GM21619 (cell line): ENCODE measurements around the gene RIIAD1.

Experiments used
- ATAC-seq: cut with Tn5 transposase; IDR thresholded peaks from one replicate; pipeline ENCODE4 v1.9.1; 2021; ENCODE audit not compliant: unreplicated experiment

Gene RIIAD1

GRCh38 chr1:151710187-151710840 lies 11.0 kb upstream of the RIIAD1 start:
- no peak for ATAC-seq

GRCh38 chr1:151711044-151711800 lies 10.1 kb upstream of the RIIAD1 start:
- ATAC-seq: no peak

- no peak for ATAC-seq
Observed at GRCh38 chr1:151711951-151712350, 9.4 kb upstream of the RIIAD1 start.

- no peak for ATAC-seq
Observed at GRCh38 chr1:151713044-151713443, 8.3 kb upstream of the RIIAD1 start.

GRCh38 chr1:151713874-151714273 lies 7.4 kb upstream of the RIIAD1 start:
- ATAC-seq: no peak

GRCh38 chr1:151714820-151715725 lies 6.2 kb upstream of the RIIAD1 start:
- no peak for ATAC-seq

- ATAC-seq: no peak
Observed at GRCh38 chr1:151715726-151716404, 5.5 kb upstream of the RIIAD1 start.

GRCh38 chr1:151716405-151716762 lies 4.9 kb upstream of the RIIAD1 start:
- no peak for ATAC-seq

- ATAC-seq: no peak
Observed at GRCh38 chr1:151716771-151717631, 4.3 kb upstream of the RIIAD1 start, which contains the start of gene CELF3. CELF3 (minus strand) TSS chr1:151716803; CDS start chr1:151716020, 783 bp downstream.

GRCh38 chr1:151718011-151718431 lies 3.3 kb upstream of the RIIAD1 start:
- no peak for ATAC-seq

- no peak for ATAC-seq
Observed at GRCh38 chr1:151718666-151719065, 2.7 kb upstream of the RIIAD1 start.

- ATAC-seq: no peak
Observed at GRCh38 chr1:151720125-151720524, 1.2 kb upstream of the RIIAD1 start.

- no peak for ATAC-seq
Observed at GRCh38 chr1:151720554-151720953, 768 bp upstream of the RIIAD1 start.

- ATAC-seq: no peak
Observed at GRCh38 chr1:151721788-151722510, 627 bp downstream of the RIIAD1 start.

- ATAC-seq: no peak
Observed at GRCh38 chr1:151723726-151724370, 2.5 kb downstream of the RIIAD1 start.

GRCh38 chr1:151728151-151729054 lies 7.1 kb downstream of the RIIAD1 start:
- no peak for ATAC-seq

- ATAC-seq: no peak
Observed at GRCh38 chr1:151729157-151729965, 8.0 kb downstream of the RIIAD1 start.
